GM23338 (cell line): Measurements from ENCODE around the gene GLCE. TPM values are rescaled to one million over a fixed set of nuclear protein-coding genes. Genes with fewer than 3 reads are reported as not detected.

Experiments used
- ATAC-seq: fragments of 200-7000 bp; cut with Tn5 transposase; 3 replicates; pipeline ENCODE4 v1.9.1; 2020
- DNase-seq: peaks from one replicate; pipeline ENCODE4 v3.0.0-alpha.2; 2015; ENCODE audit warnings: low spot score
- H2AFZ ChIP-seq: fragments of 200-600 bp; sonication (generic); 2 replicates; pipeline ENCODE4 v1.8.0; 2016; ENCODE audit warnings: antibody characterized with exemption, mild to moderate bottlenecking, moderate library complexity
- H3F3A ChIP-seq: fragments of 200-600 bp; sonication (generic); replicated peaks from 2 replicates; pipeline ENCODE4 v1.8.0; 2017; ENCODE audit warnings: antibody characterized with exemption, mixed run types, low read depth
- H3K27ac ChIP-seq: fragments of 200-600 bp; sonication (generic); 2 replicates; pipeline ENCODE4 v1.6.1; 2016; ENCODE audit warnings: low read depth
- H3K27me3 ChIP-seq: fragments of 200-600 bp; sonication (generic); 2 replicates; pipeline ENCODE4 v1.8.0; 2016; ENCODE audit warnings: mild to moderate bottlenecking, mixed run types, moderate library complexity; ENCODE audit not compliant: insufficient read depth
- H3K36me3 ChIP-seq: fragments of 200-600 bp; sonication (generic); 2 replicates; pipeline ENCODE4 v1.8.0; 2016; ENCODE audit warnings: mild to moderate bottlenecking; ENCODE audit not compliant: insufficient read depth
- H3K4me1 ChIP-seq: fragments of 200-600 bp; sonication (generic); 2 replicates; pipeline ENCODE4 v1.8.0; 2016; ENCODE audit warnings: mild to moderate bottlenecking, moderate library complexity; ENCODE audit not compliant: insufficient read depth
- H3K4me2 ChIP-seq: fragments of 200-600 bp; sonication (generic); 2 replicates; pipeline ENCODE4 v1.7.1; 2017; ENCODE audit warnings: mixed run types
- H3K4me3 ChIP-seq: fragments of 200-600 bp; sonication (generic); 2 replicates; pipeline ENCODE4 v1.6.1; 2016; ENCODE audit warnings: mixed run types
- H3K79me2 ChIP-seq: fragments of 200-600 bp; sonication (generic); replicated peaks from 2 replicates; pipeline ENCODE4 v1.8.0; 2017; ENCODE audit warnings: mild to moderate bottlenecking; ENCODE audit not compliant: insufficient read depth
- H3K9me2 ChIP-seq: fragments of 200-600 bp; sonication (generic); 2 replicates; pipeline ENCODE4 v1.8.0; 2017; ENCODE audit not compliant: insufficient read depth
- H4K20me1 ChIP-seq: fragments of 200-600 bp; sonication (generic); replicated peaks from 2 replicates; pipeline ENCODE4 v1.8.0; 2017; ENCODE audit warnings: mild to moderate bottlenecking; ENCODE audit not compliant: insufficient read depth
- H3K27ac Mint-ChIP-seq: 2 replicates; pipeline ENCODE4 v1.8.0; 2020; ENCODE audit warnings: inconsistent platforms, mild to moderate bottlenecking, moderate library complexity, mixed read lengths
- H3K27me3 Mint-ChIP-seq: 3 replicates; pipeline ENCODE4 v1.8.0; 2022; ENCODE audit warnings: low read depth, mild to moderate bottlenecking, moderate library complexity, mixed read lengths, inconsistent platforms; ENCODE audit not compliant: insufficient read depth, poor library complexity
- H3K36me3 Mint-ChIP-seq: 3 replicates; pipeline ENCODE4 v1.8.0; 2021; ENCODE audit warnings: low read depth, mild to moderate bottlenecking, inconsistent platforms, moderate library complexity, mixed read lengths
- H3K4me1 Mint-ChIP-seq: 3 replicates; pipeline ENCODE4 v1.8.0; 2020; ENCODE audit warnings: mild to moderate bottlenecking, inconsistent platforms, mixed read lengths
- H3K4me3 Mint-ChIP-seq: 3 replicates; pipeline ENCODE4 v1.8.0; 2021; ENCODE audit warnings: moderate library complexity, mild to moderate bottlenecking, inconsistent platforms, mixed read lengths
- H3K9me3 Mint-ChIP-seq: 3 replicates; pipeline ENCODE4 v1.8.0; 2020; ENCODE audit warnings: moderate library complexity, mild to moderate bottlenecking, inconsistent platforms, mixed read lengths
- CREB1 ChIP-seq: fragments of 250-450 bp; sonication (Bioruptor Pico); IDR thresholded peaks from 2 replicates; pipeline ENCODE4 v1.5.0; 2020; ENCODE audit warnings: low read depth, mild to moderate bottlenecking, moderate library complexity
- CTCF ChIP-seq, 2 experiments: fragments of 200-600 bp in 1 of 2; sonication (generic) in 1 of 2; conservative IDR thresholded peaks; 2 replicates each; pipeline versions ENCODE4 v1.5.1 to v1.6.1; 2016 to 2017; ENCODE audit warnings: antibody characterized with exemption in 2 of 2, low read depth in 2 of 2, mild to moderate bottlenecking in 2 of 2, moderate library complexity in 1 of 2
- ETS1 ChIP-seq: IDR thresholded peaks from 2 replicates; pipeline ENCODE4 v1.6.1; 2016; ENCODE audit warnings: antibody characterized with exemption
- EZH2 ChIP-seq: fragments of 200-600 bp; sonication (generic); IDR thresholded peaks from one replicate; pipeline ENCODE4 v1.8.0; 2017; ENCODE audit warnings: antibody characterized with exemption, mild to moderate bottlenecking, low read depth; ENCODE audit not compliant: unreplicated experiment
- EZH2phosphoT487 ChIP-seq: fragments of 200-600 bp; sonication (generic); IDR thresholded peaks from one replicate; pipeline ENCODE4 v1.8.1; 2018; ENCODE audit warnings: antibody characterized with exemption; ENCODE audit not compliant: unreplicated experiment
- JUNB ChIP-seq: IDR thresholded peaks from one replicate; pipeline ENCODE4 v1.6.1; 2016; ENCODE audit warnings: antibody characterized with exemption; ENCODE audit not compliant: unreplicated experiment
- NANOG ChIP-seq: IDR thresholded peaks from 2 replicates; pipeline ENCODE4 v1.6.1; 2016; ENCODE audit warnings: antibody characterized with exemption, borderline replicate concordance
- POLR2AphosphoS5 ChIP-seq: IDR thresholded peaks from 2 replicates; pipeline ENCODE4 v1.6.1; 2016; ENCODE audit warnings: antibody characterized with exemption, low read depth
- ZNF331 ChIP-seq: fragments of 250-450 bp; sonication (Bioruptor Pico); IDR thresholded peaks from 2 replicates; pipeline ENCODE4 v1.5.0; 2020; ENCODE audit warnings: low read depth, mild to moderate bottlenecking, moderate library complexity
- polyA plus RNA-seq: library from polyadenylated mRNA; unstranded; fragments of >200 nt; fragmentation: Nextera tagmentation; extraction: Ambion mirVana; gene quantifications from 2 replicates; pipeline ENCODE4 v1.2.1, GENCODE V29; 2016
- total RNA-seq: library from RNA; depleted of rRNA; stranded (reverse); fragments of >200 nt; shearing (Covaris generic); gene quantifications from 2 replicates; pipeline ENCODE4 v1.2.3, GENCODE V29; 2014
- TF ChIP-seq, protein P1 (sequence below): IDR thresholded peaks from one replicate; pipeline ENCODE4 v1.6.1; 2018; ENCODE audit warnings: antibody characterized with exemption; ENCODE audit not compliant: unreplicated experiment
- TF ChIP-seq, protein P2 (sequence below): fragments of 250-450 bp; sonication (Bioruptor Pico); IDR thresholded peaks from 2 replicates; pipeline ENCODE4 v1.5.0; 2020; ENCODE audit warnings: mild to moderate bottlenecking, moderate library complexity

The GLCE gene
- total and polyA plus RNA-seq, 2 experiments from 2014 or later = 7.5 to 15.5 TPM

- Histone ChIP-seq H3K4me2 (no peak overlapping the region), H3K27ac (no peak overlapping the region), H3K79me2 (peaks cover 11% of the 10 kb centered on the region), H3F3A (no peaks in the 10 kb centered on the region), H3K4me1 (no peaks in the 10 kb centered on the region), H3K4me3 (no peak overlapping the region), H4K20me1 (peaks cover 9% of the 10 kb centered on the region), H3K36me3 (no peaks in the 10 kb centered on the region), H3K9me2 (no peaks in the 10 kb centered on the region), H2AFZ (no peak overlapping the region), H3K27me3 (no peaks in the 10 kb centered on the region)
- Mint-ChIP-seq H3K27ac (no peak overlapping the region), H3K9me3 (no peaks in the 10 kb centered on the region), H3K4me1 (no peaks in the 10 kb centered on the region), H3K4me3 (no peak overlapping the region), H3K36me3 (no peaks in the 10 kb centered on the region), H3K27me3 (no peaks in the 10 kb centered on the region)
- ATAC-seq (no peak), DNase-seq (no peak)
- TF ChIP-seq CTCF (conservative IDR thresholded peaks at IDR 0.05; ENCODE audit: low read depth in 2 of 2) (no peak), POLR2AphosphoS5 (no peak), EZH2phosphoT487 (no peak), CREB1 (CRISPR knock-in tag) (no peak), EZH2 (no peak), ETS1 (no peak), ZNF331 (CRISPR knock-in tag) (no peak), JUNB (no peak), NANOG (no peak)
- TF ChIP-seq, protein P1, sequence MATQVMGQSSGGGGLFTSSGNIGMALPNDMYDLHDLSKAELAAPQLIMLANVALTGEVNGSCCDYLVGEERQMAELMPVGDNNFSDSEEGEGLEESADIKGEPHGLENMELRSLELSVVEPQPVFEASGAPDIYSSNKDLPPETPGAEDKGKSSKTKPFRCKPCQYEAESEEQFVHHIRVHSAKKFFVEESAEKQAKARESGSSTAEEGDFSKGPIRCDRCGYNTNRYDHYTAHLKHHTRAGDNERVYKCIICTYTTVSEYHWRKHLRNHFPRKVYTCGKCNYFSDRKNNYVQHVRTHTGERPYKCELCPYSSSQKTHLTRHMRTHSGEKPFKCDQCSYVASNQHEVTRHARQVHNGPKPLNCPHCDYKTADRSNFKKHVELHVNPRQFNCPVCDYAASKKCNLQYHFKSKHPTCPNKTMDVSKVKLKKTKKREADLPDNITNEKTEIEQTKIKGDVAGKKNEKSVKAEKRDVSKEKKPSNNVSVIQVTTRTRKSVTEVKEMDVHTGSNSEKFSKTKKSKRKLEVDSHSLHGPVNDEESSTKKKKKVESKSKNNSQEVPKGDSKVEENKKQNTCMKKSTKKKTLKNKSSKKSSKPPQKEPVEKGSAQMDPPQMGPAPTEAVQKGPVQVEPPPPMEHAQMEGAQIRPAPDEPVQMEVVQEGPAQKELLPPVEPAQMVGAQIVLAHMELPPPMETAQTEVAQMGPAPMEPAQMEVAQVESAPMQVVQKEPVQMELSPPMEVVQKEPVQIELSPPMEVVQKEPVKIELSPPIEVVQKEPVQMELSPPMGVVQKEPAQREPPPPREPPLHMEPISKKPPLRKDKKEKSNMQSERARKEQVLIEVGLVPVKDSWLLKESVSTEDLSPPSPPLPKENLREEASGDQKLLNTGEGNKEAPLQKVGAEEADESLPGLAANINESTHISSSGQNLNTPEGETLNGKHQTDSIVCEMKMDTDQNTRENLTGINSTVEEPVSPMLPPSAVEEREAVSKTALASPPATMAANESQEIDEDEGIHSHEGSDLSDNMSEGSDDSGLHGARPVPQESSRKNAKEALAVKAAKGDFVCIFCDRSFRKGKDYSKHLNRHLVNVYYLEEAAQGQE = no peak
- TF ChIP-seq, protein P2, sequence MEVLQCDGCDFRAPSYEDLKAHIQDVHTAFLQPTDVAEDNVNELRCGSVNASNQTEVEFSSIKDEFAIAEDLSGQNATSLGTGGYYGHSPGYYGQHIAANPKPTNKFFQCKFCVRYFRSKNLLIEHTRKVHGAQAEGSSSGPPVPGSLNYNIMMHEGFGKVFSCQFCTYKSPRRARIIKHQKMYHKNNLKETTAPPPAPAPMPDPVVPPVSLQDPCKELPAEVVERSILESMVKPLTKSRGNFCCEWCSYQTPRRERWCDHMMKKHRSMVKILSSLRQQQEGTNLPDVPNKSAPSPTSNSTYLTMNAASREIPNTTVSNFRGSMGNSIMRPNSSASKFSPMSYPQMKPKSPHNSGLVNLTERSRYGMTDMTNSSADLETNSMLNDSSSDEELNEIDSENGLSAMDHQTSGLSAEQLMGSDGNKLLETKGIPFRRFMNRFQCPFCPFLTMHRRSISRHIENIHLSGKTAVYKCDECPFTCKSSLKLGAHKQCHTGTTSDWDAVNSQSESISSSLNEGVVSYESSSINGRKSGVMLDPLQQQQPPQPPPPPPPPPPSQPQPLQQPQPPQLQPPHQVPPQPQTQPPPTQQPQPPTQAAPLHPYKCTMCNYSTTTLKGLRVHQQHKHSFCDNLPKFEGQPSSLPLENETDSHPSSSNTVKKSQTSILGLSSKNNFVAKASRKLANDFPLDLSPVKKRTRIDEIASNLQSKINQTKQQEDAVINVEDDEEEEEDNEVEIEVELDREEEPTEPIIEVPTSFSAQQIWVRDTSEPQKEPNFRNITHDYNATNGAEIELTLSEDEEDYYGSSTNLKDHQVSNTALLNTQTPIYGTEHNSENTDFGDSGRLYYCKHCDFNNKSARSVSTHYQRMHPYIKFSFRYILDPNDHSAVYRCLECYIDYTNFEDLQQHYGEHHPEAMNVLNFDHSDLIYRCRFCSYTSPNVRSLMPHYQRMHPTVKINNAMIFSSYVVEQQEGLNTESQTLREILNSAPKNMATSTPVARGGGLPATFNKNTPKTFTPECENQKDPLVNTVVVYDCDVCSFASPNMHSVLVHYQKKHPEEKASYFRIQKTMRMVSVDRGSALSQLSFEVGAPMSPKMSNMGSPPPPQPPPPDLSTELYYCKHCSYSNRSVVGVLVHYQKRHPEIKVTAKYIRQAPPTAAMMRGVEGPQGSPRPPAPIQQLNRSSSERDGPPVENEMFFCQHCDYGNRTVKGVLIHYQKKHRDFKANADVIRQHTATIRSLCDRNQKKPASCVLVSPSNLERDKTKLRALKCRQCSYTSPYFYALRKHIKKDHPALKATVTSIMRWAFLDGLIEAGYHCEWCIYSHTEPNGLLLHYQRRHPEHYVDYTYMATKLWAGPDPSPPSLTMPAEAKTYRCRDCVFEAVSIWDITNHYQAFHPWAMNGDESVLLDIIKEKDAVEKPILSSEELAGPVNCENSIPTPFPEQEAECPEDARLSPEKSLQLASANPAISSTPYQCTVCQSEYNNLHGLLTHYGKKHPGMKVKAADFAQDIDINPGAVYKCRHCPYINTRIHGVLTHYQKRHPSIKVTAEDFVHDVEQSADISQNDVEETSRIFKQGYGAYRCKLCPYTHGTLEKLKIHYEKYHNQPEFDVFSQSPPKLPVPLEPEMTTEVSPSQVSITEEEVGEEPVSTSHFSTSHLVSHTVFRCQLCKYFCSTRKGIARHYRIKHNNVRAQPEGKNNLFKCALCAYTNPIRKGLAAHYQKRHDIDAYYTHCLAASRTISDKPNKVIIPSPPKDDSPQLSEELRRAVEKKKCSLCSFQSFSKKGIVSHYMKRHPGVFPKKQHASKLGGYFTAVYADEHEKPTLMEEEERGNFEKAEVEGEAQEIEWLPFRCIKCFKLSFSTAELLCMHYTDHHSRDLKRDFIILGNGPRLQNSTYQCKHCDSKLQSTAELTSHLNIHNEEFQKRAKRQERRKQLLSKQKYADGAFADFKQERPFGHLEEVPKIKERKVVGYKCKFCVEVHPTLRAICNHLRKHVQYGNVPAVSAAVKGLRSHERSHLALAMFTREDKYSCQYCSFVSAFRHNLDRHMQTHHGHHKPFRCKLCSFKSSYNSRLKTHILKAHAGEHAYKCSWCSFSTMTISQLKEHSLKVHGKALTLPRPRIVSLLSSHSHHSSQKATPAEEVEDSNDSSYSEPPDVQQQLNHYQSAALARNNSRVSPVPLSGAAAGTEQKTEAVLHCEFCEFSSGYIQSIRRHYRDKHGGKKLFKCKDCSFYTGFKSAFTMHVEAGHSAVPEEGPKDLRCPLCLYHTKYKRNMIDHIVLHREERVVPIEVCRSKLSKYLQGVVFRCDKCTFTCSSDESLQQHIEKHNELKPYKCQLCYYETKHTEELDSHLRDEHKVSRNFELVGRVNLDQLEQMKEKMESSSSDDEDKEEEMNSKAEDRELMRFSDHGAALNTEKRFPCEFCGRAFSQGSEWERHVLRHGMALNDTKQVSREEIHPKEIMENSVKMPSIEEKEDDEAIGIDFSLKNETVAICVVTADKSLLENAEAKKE = no peak
Observed at GRCh38 chr15:69181424-69181823, 21.0 kb downstream of the GLCE start.
